Omental fat pad (tissue), 4 donors: ENCODE data around the gene ADGRB3. TPM values are rescaled to one million over a fixed set of nuclear protein-coding genes. Genes with fewer than 3 reads are reported as not detected.
"Not testable (repeated sequence)": the region's sequence is repeated elsewhere in the genome, so short reads cannot be mapped to it uniquely, and the experiment has no call there.

Source experiments
- ATAC-seq: fragments of 150-250 bp; one replicate; pipeline ENCODE4 v1.9.1; 2016; ENCODE audit warnings: mild to moderate bottlenecking, moderate library complexity; ENCODE audit not compliant: low FRiP score
- DNase-seq: peaks from one replicate; pipeline ENCODE4 v3.0.0-alpha.2; 2019; ENCODE audit warnings: low spot score
- CTCF ChIP-seq, 3 donors: fragments of 450-650 bp; IDR thresholded peaks; one replicate each; pipeline ENCODE4 v1.5.1; 2016 to 2017; ENCODE audit warnings: antibody characterized with exemption in 3 of 3, mild to moderate bottlenecking in 3 of 3, moderate library complexity in 2 of 3
- total RNA-seq, 4 donors: library from RNA; depleted of rRNA; stranded (reverse); fragments of >200 nt; gene quantifications; one replicate each; pipeline ENCODE4 v1.1.0, GENCODE V29; 2016

The ADGRB3 gene
- total RNA-seq, 4 donors from 2014 or later, result 0.84 to 4.4 (median 1.9) TPM

- no peak for TF ChIP-seq CTCF (IDR thresholded peaks at IDR 0.05)
- no peak for DNase-seq
- no peak for ATAC-seq
Measured at GRCh38 chr6:68741501-68742386, 106.7 kb downstream of the ADGRB3 start.

- ATAC-seq (no peak), DNase-seq (no peak)
- TF ChIP-seq CTCF (IDR thresholded peaks at IDR 0.05), result no peak
Measured at GRCh38 chr6:68743099-68743498, 108.0 kb downstream of the ADGRB3 start.

GRCh38 chr6:68744376-68744775 is 109.3 kb downstream of the ADGRB3 start:
- not testable (repeated sequence) for DNase-seq, ATAC-seq

GRCh38 chr6:68746376-68746775 is 111.3 kb downstream of the ADGRB3 start:
- no peak for TF ChIP-seq CTCF (IDR thresholded peaks at IDR 0.05)
- ATAC-seq (no peak), DNase-seq (no peak)

GRCh38 chr6:68747110-68747790 is 112.2 kb downstream of the ADGRB3 start:
- TF ChIP-seq CTCF (IDR thresholded peaks at IDR 0.05), result no peak
- no peak for DNase-seq
- no peak for ATAC-seq

GRCh38 chr6:68747832-68748231 is 112.8 kb downstream of the ADGRB3 start:
- not testable (repeated sequence) for DNase-seq, ATAC-seq

GRCh38 chr6:68754681-68755213 is 119.7 kb downstream of the ADGRB3 start:
- ATAC-seq (no peak), DNase-seq (no peak)
- TF ChIP-seq CTCF (IDR thresholded peaks at IDR 0.05), result no peak
